Measurements from ENCODE around the gene COG1. TPM values are rescaled to one million over a fixed set of nuclear protein-coding genes. Genes with fewer than 3 reads are reported as not detected.

Gene COG1
- total and polyA plus RNA-seq, 2 donors (not counting 3 experiments of a cell fraction or from before 2014, with no cell fraction given): 26.2 to 39.0 TPM

DNA sequence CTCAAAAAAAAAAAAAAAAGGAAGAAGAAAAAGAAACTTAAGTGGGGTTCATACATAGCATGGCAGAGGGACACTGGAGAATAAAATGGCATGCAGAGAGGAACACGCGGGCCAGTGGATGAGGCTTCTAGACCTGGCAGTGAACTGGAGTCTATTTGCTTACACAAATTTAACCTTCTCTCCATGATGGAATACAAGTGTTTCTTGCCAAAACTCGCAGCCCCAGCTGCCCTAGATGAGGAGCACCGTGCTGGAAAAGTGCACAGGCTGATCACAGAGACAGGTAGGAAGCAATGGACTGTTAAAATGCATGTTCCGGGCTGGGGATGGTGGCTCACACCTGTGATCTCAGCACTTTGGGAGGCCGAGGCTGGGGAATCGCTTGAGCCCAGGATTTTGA is 18.7 kb upstream of the COG1 start:
- Histone ChIP-seq H3K9me1 (replicated peaks; ENCODE audit: control insufficient read depth, extremely low read depth, insufficient read depth, low read length) (no peaks in the 10 kb centered on the region), H3K9me3 (replicated peaks; ENCODE audit: control insufficient read depth, insufficient read depth, low read length) (no peaks in the 10 kb centered on the region), H3K27ac (ENCODE audit: insufficient read depth, low read depth, low read length) (no peak overlapping the region), H3K9ac (replicated peaks; ENCODE audit: extremely low read depth, insufficient read depth, low read length) (no peak overlapping the region), H3K4me3 (replicated peaks in 1 of 3; ENCODE audit: insufficient read depth in 1 of 3, low read depth in 1 of 3, low read length in 3 of 3) (no peak overlapping the region), H4K20me1 (replicated peaks; ENCODE audit: control insufficient read depth, extremely low read depth, insufficient read depth, low read length) (no peaks in the 10 kb centered on the region), H2AFZ (ENCODE audit: low read depth, low read length) (no peak overlapping the region), H3K36me3 (ENCODE audit: control insufficient read depth in 2 of 2, extremely low read depth in 1 of 2, insufficient read depth in 2 of 2, low read length in 2 of 2) (no peaks in the 10 kb centered on the region), H3K27me3 (ENCODE audit: control insufficient read depth in 2 of 2, insufficient read depth in 2 of 2, low read length in 2 of 2) (no peaks in the 10 kb centered on the region), H3K4me1 (ENCODE audit: control insufficient read depth, extremely low read depth, insufficient read depth, low read length) (no peaks in the 10 kb centered on the region), H3K4me2 (ENCODE audit: insufficient read depth, low read length) (no peak overlapping the region), H3K79me2 (ENCODE audit: control insufficient read depth, insufficient read depth, low read length) (no peaks in the 10 kb centered on the region)
- TF ChIP-seq MYC (IDR thresholded peaks at IDR 0.05; ENCODE audit: low read depth, low read length) (no peak), GATA2 (IDR thresholded peaks at IDR 0.05; ENCODE audit: insufficient read depth, insufficient read length, low read depth, low read length) (no peak), MAX (IDR thresholded peaks at IDR 0.05; ENCODE audit: insufficient read depth, insufficient read length) (no peak), CTCF (IDR thresholded peaks at IDR 0.05; ENCODE audit: extremely low read depth in 1 of 2, insufficient read depth in 1 of 2, low read depth in 1 of 2, low read length in 2 of 2) (no peak), POLR2A (IDR thresholded peaks at IDR 0.05; ENCODE audit: low read depth, low read length) (no peak)
- FAIRE-seq (no peak), DNase-seq (ENCODE audit: low read depth, low spot score) (no peak)
- CTCF ChIA-PET: interaction anchor here (1.0 to 1.1 kb wide), 2 partner anchors 10 to 449 kb away, joined by 3 to 7 read pairs; no protein-coding TSS in a partner anchor
- dilution Hi-C loops (cut with MboI; ENCODE audit: extremely low pct_ligation_motif_present, low sequenced_read_pairs) (no loop called here), intact Hi-C loops (cut with micrococcal nuclease) (no loop called here)
- BruUV-seq (replicated peaks): no TSS peak
- POLR2A ChIA-PET: no interaction called here

DNA sequence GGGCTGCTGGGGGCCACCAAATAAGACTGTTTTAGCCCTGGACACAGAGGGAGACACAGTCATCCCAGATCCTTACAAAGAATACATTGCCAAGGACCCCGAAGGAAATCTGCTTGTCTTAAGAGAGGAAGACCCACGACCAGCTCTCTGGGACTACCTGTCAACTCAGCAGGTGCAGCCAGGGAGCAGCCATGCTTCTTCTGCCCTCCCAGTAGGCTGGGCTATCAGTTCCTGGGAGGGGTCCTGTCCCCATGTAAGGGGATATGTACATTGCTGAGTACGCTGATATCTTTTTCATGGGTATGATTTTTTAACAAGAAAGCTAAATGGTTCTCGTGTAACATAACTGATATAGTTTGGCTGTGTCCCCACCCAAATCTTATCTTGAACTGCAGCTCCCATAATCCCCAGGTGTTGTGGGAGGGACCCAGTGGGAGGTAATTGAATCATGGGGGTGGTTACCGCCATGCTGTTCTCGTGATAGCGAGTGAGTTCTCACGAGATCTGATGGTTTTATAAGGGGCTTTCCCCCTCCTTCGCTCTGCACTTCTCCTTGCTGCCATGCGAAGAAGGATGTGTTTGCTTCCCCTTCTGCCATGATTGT is 16.8 kb upstream of the COG1 start:
- no peak overlapping the region for H3K27ac ChIP-seq (ENCODE audit: insufficient read depth, low read depth, low read length)
- H3K4me2 ChIP-seq (ENCODE audit: insufficient read depth, low read length): no peak overlapping the region
- H3K9ac ChIP-seq (replicated peaks; ENCODE audit: extremely low read depth, insufficient read depth, low read length): no peak overlapping the region
- ChIA-PET POLR2A (no interaction called here), CTCF (no interaction called here)
- TF ChIP-seq CTCF (IDR thresholded peaks at IDR 0.05; ENCODE audit: extremely low read depth in 1 of 2, insufficient read depth in 1 of 2, low read depth in 1 of 2, low read length in 2 of 2): no peak
- TF ChIP-seq GATA2 (IDR thresholded peaks at IDR 0.05; ENCODE audit: insufficient read depth, insufficient read length, low read depth, low read length): no peak
- TF ChIP-seq POLR2AphosphoS5 (IDR thresholded peaks at IDR 0.05; ENCODE audit: insufficient read depth, low read depth, low read length): no peak
- TF ChIP-seq JUN (IDR thresholded peaks at IDR 0.05; ENCODE audit: borderline replicate concordance, insufficient read depth, insufficient read length, low read depth): no peak
- no peak for TF ChIP-seq EZH2 (IDR thresholded peaks at IDR 0.05; ENCODE audit: borderline replicate concordance, low read depth, low read length, severe bottlenecking)
- TF ChIP-seq POLR2A (IDR thresholded peaks at IDR 0.05; ENCODE audit: low read depth, low read length): no peak
- no peak for TF ChIP-seq MYC (IDR thresholded peaks at IDR 0.05; ENCODE audit: low read depth, low read length)
- TF ChIP-seq MAX (IDR thresholded peaks at IDR 0.05; ENCODE audit: insufficient read depth, insufficient read length): no peak
- TF ChIP-seq FOS (IDR thresholded peaks at IDR 0.05; ENCODE audit: borderline replicate concordance, insufficient read depth, low read length): no peak
- FAIRE-seq (no peak), DNase-seq (ENCODE audit: low read depth, low spot score) (no peak)
- H2AFZ ChIP-seq (ENCODE audit: low read depth, low read length): no peak overlapping the region
- no peaks in the 10 kb centered on the region for H3K9me1 ChIP-seq (replicated peaks; ENCODE audit: control insufficient read depth, extremely low read depth, insufficient read depth, low read length)
- dilution Hi-C loops (cut with MboI; ENCODE audit: extremely low pct_ligation_motif_present, low sequenced_read_pairs): no loop called here
- no peaks in the 10 kb centered on the region for H4K20me1 ChIP-seq (replicated peaks; ENCODE audit: control insufficient read depth, extremely low read depth, insufficient read depth, low read length)
- BruUV-seq (replicated peaks): no TSS peak
- intact Hi-C loops (cut with micrococcal nuclease): no loop called here
- no peaks in the 10 kb centered on the region for H3K79me2 ChIP-seq (ENCODE audit: control insufficient read depth, insufficient read depth, low read length)
- H3K36me3 ChIP-seq (ENCODE audit: control insufficient read depth in 2 of 2, extremely low read depth in 1 of 2, insufficient read depth in 2 of 2, low read length in 2 of 2): no peaks in the 10 kb centered on the region
- no peaks in the 10 kb centered on the region for H3K9me3 ChIP-seq (replicated peaks; ENCODE audit: control insufficient read depth, insufficient read depth, low read length)
- no peaks in the 10 kb centered on the region for H3K4me1 ChIP-seq (ENCODE audit: control insufficient read depth, extremely low read depth, insufficient read depth, low read length)
- H3K27me3 ChIP-seq (ENCODE audit: control insufficient read depth in 2 of 2, insufficient read depth in 2 of 2, low read length in 2 of 2): no peaks in the 10 kb centered on the region
- no peak overlapping the region for H3K4me3 ChIP-seq (replicated peaks in 1 of 3; ENCODE audit: insufficient read depth in 1 of 3, low read depth in 1 of 3, low read length in 3 of 3)

Measured in endothelial cell of umbilical vein (primary cell).